Neuronal stem cell (in vitro differentiated cells): ENCODE measurements around the gene RNF144A.

Experiments used
- DNase-seq: peaks from one replicate; pipeline ENCODE4 v3.0.0-alpha.2; 2013; ENCODE audit warnings: low spot score
- H2AFZ ChIP-seq: one replicate; pipeline ENCODE4 v1.6.1; 2013; ENCODE audit warnings: mild to moderate bottlenecking, low read length, inconsistent platforms
- H2AK5ac ChIP-seq: 2 replicates; pipeline ENCODE4 v1.6.1; 2013; ENCODE audit warnings: low read depth, mild to moderate bottlenecking, inconsistent platforms, low read length, moderate library complexity, mixed read lengths
- H2BK120ac ChIP-seq: 2 replicates; pipeline ENCODE4 v1.6.1; 2013; ENCODE audit warnings: low read depth, mild to moderate bottlenecking, inconsistent platforms, low read length, moderate library complexity, mixed read lengths
- H2BK12ac ChIP-seq: one replicate; pipeline ENCODE4 v1.6.1; 2013; ENCODE audit warnings: low read length, inconsistent platforms
- H2BK15ac ChIP-seq: 2 replicates; pipeline ENCODE4 v1.6.1; 2013; ENCODE audit warnings: mild to moderate bottlenecking, low read length, inconsistent platforms, mixed read lengths
- H2BK5ac ChIP-seq: one replicate; pipeline ENCODE4 v1.6.1; 2013; ENCODE audit warnings: inconsistent platforms, mild to moderate bottlenecking, low read length, moderate library complexity
- H3K14ac ChIP-seq: one replicate; pipeline ENCODE4 v1.6.1; 2013; ENCODE audit warnings: low read length, inconsistent platforms
- H3K18ac ChIP-seq: 2 replicates; pipeline ENCODE4 v1.6.1; 2013; ENCODE audit warnings: low read length, inconsistent platforms
- H3K23ac ChIP-seq: 2 replicates; pipeline ENCODE4 v1.6.1; 2013; ENCODE audit warnings: low read depth, mild to moderate bottlenecking, mixed read lengths, low read length, inconsistent platforms; ENCODE audit not compliant: poor library complexity
- H3K27ac ChIP-seq: replicated peaks from 3 replicates; pipeline ENCODE4 v1.5.1; 2013; ENCODE audit warnings: low read length, inconsistent platforms
- H3K27me3 ChIP-seq, 3 experiments: 2 replicates each; pipeline ENCODE4 v1.6.1; 2013; ENCODE audit warnings: low read length in 3 of 3, mild to moderate bottlenecking in 2 of 3, inconsistent platforms in 1 of 3, low read depth in 1 of 3, mixed read lengths in 1 of 3, moderate library complexity in 1 of 3; ENCODE audit not compliant: control insufficient read depth in 3 of 3, insufficient read depth in 3 of 3
- H3K36me3 ChIP-seq, 2 donors: replicated peaks in 1 of 2; 2 replicates each; pipeline ENCODE4 v1.6.1; 2013; ENCODE audit warnings: low read length in 2 of 2; ENCODE audit not compliant: control insufficient read depth in 2 of 2, insufficient read depth in 2 of 2
- H3K4ac ChIP-seq: 2 replicates; pipeline ENCODE4 v1.6.1; 2013; ENCODE audit warnings: inconsistent platforms, mild to moderate bottlenecking, low read length, moderate library complexity
- H3K4me1 ChIP-seq, 2 donors: 1 replicate in 1 of 2; 2 replicates in 1 of 2; pipeline ENCODE4 v1.6.1; 2013; ENCODE audit warnings: low read length in 2 of 2, low read depth in 1 of 2; ENCODE audit not compliant: control insufficient read depth in 2 of 2, insufficient read depth in 1 of 2
- H3K4me2 ChIP-seq: one replicate; pipeline ENCODE4 v1.6.1; 2013; ENCODE audit warnings: mild to moderate bottlenecking, low read length, inconsistent platforms; ENCODE audit not compliant: insufficient read depth, poor library complexity, severe bottlenecking
- H3K4me3 ChIP-seq, 2 donors: 2 replicates each; pipeline ENCODE4 v1.5.1; 2013; ENCODE audit warnings: low read length in 2 of 2, mild to moderate bottlenecking in 2 of 2, inconsistent platforms in 1 of 2, moderate library complexity in 1 of 2
- H3K79me1 ChIP-seq: one replicate; pipeline ENCODE4 v1.6.1; 2013; ENCODE audit warnings: low read depth, mild to moderate bottlenecking, inconsistent platforms, low read length, moderate library complexity
- H3K9ac ChIP-seq: one replicate; pipeline ENCODE4 v1.6.1; 2013; ENCODE audit warnings: mild to moderate bottlenecking, low read depth, low read length, inconsistent platforms; ENCODE audit not compliant: poor library complexity
- H3K9me3 ChIP-seq, 2 donors: replicated peaks in 1 of 2; 2 replicates each; pipeline versions ENCODE3 to v1.6.1; 2013; ENCODE audit warnings: low read length in 2 of 2, mild to moderate bottlenecking in 2 of 2, inconsistent platforms in 1 of 2, low read depth in 1 of 2, mixed read lengths in 1 of 2, moderate library complexity in 1 of 2; ENCODE audit not compliant: control insufficient read depth in 2 of 2, insufficient read depth in 1 of 2
- H4K8ac ChIP-seq: one replicate; pipeline ENCODE4 v1.6.1; 2013; ENCODE audit warnings: low read depth, mild to moderate bottlenecking, inconsistent platforms, low read length, moderate library complexity
- H4K91ac ChIP-seq: one replicate; pipeline ENCODE4 v1.6.1; 2013; ENCODE audit warnings: low read length, low read depth, mild to moderate bottlenecking, inconsistent platforms; ENCODE audit not compliant: poor library complexity
- WGBS, 2 donors: extraction: QIAGEN DNeasy Blood & Tissue Kit; methylation state at CpG; one replicate each; pipeline ENCODE4 v1.1.7; 2013; ENCODE audit warnings: missing lambda C conversion rate in 2 of 2, mixed read lengths in 1 of 2; ENCODE audit not compliant: insufficient read length in 2 of 2, insufficient replicate concordance in 1 of 2; ENCODE audit errors: extremely low coverage in 2 of 2; 5-methylcytosine and 5-hydroxymethylcytosine counted together

Gene RNF144A

DNA sequence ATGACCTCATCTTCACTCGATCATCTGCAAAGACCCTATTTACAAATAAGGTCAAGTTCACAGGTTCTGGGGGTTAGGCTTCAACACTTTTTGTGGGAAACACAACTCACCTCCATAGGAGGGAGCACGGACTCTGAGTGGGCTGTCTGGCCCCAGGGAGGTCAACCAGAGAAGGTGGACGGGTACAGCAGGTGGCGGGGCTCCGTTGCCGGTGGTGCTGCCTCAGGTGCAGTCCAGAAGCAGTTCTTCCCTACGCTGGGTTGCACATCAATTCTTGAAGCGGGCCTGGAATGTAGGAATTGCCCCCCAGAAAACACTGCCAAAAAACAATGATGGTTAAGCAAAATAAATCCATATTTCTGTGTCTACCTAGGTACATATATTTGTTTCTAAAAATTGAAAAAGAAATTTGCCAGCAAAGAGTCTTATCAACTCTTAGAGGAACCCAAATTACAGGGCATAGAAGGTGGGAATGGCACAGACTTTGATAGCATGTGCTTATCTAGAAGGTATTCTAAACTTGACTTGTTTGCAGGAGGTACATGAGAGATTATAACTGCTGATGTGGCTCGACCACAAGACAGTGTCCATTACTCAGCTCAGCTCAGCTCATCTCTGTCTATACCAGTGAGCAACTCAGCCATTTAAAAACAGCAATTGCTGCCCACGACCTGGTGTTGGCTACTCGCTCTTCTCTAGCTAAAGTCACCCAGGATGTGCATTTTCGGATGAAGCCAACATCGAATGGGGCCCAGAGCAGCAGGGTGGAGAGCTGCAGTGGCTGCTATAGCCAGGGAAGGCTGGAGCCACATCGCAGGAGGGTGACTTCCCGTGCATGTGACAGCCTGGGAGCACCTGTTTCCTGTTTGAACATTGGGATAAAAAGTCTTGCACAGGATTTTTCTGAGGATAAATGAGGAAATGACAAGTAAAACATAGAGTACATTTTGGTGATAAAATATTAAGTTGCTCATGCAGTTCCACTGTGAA is 128.7 kb downstream of the RNF144A start:
- Histone ChIP-seq H3K4ac (no peak overlapping the region), H3K23ac (no peak overlapping the region), H4K91ac (no peak overlapping the region), H3K4me2 (no peak overlapping the region), H3K9ac (no peak overlapping the region), H4K8ac (no peak overlapping the region), H2BK5ac (no peak overlapping the region), H3K14ac (no peak overlapping the region), H2AFZ (no peak overlapping the region), H3K4me1 (no peaks in the 10 kb centered on the region), H3K18ac (no peak overlapping the region), H2AK5ac (no peak overlapping the region), H3K27me3 (no peaks in the 10 kb centered on the region), H3K36me3 (peaks cover 15 to 62% of the 10 kb centered on the region in 2 donors), H3K9me3 (peaks cover 0 to 2% of the 10 kb centered on the region in 2 donors), H2BK12ac (no peak overlapping the region), H2BK15ac (no peak overlapping the region), H3K4me3 (peak overlapping the region in 1 of 2 donors; percentile 12), H2BK120ac (no peak overlapping the region), H3K27ac (no peak overlapping the region), H3K79me1 (no peaks in the 10 kb centered on the region)
- DNase-seq: no peak
- WGBS, 2 donors: no CpG with 5 or more reads among the region's 15 CpGs

DNA sequence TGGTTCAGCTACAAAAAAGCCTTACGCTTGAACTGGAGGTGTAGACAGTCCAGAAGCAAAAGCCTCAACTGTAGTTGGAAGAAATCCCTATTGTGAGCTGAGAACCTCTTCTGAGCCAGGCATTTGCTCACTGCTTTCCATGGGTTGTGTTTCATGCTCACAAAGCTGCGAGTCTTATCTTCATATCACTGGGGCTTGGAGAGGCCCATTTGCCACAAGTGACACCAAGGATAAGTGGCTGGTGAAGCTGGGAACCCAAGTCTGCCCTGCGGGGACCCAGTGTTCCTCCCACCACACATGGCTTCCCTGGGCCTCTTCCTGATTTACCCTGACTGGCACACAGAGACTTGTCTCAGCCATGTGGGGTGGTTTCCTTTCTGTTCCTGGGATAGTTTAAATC is 130.4 kb downstream of the RNF144A start:
- Histone ChIP-seq H3K9me3 (peaks cover 0 to 2% of the 10 kb centered on the region in 2 donors), H3K27ac (no peak overlapping the region), H3K36me3 (peaks cover 9 to 44% of the 10 kb centered on the region in 2 donors), H3K4me3 (no peak overlapping the region), H2AFZ (no peak overlapping the region), H3K18ac (no peak overlapping the region), H3K27me3 (no peaks in the 10 kb centered on the region), H3K14ac (no peak overlapping the region), H2AK5ac (no peak overlapping the region), H2BK15ac (no peak overlapping the region), H2BK5ac (no peak overlapping the region), H4K91ac (no peak overlapping the region), H2BK12ac (no peak overlapping the region), H3K4ac (no peak overlapping the region), H2BK120ac (no peak overlapping the region), H3K23ac (no peak overlapping the region), H3K9ac (no peak overlapping the region), H3K4me1 (no peaks in the 10 kb centered on the region), H3K79me1 (no peaks in the 10 kb centered on the region), H4K8ac (no peak overlapping the region), H3K4me2 (no peak overlapping the region)
- no peak for DNase-seq
- no CpG with 5 or more reads among the region's 3 CpGs for WGBS, 2 donors

DNA sequence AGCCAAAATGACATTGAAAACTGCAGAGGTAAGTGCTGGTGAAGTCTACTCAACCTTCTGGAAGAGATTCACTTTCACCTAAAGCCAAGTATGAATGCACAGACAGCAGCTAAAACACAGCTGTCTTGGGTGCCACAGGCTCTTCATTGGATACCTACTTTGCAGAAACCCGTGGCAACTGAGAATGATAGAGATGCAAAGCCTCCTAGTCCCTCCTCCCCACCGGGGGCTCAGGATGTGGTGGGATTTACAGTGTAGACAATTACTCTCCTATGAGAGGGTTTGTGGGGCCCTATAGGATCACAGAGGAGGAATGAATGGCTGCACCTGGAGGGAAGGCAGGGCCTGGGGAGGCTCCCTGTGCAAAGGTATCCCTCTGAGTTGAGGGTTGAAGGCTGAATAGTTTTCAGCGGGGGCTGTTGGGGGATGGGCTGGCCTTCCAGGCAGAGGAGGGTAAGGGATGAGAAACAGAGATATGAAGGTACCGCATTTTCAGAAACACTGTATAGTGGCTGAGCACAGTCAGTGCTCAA is 131.6 kb downstream of the RNF144A start:
- peaks cover 0 to 2% of the 10 kb centered on the region in 2 donors for H3K9me3 ChIP-seq
- H4K91ac ChIP-seq: no peak overlapping the region
- H2BK120ac ChIP-seq: no peak overlapping the region
- no peak overlapping the region for H3K23ac ChIP-seq
- H3K4ac ChIP-seq: no peak overlapping the region
- no peak overlapping the region for H3K18ac ChIP-seq
- H2BK5ac ChIP-seq: no peak overlapping the region
- peaks cover 9 to 40% of the 10 kb centered on the region in 2 donors for H3K36me3 ChIP-seq
- no peak overlapping the region for H2BK15ac ChIP-seq
- no peaks in the 10 kb centered on the region for H3K79me1 ChIP-seq
- no peak overlapping the region for H2BK12ac ChIP-seq
- DNase-seq: no peak
- H3K14ac ChIP-seq: no peak overlapping the region
- no peak overlapping the region for H3K9ac ChIP-seq
- no peak overlapping the region for H4K8ac ChIP-seq
- H3K4me1 ChIP-seq: peaks cover 0 to 1% of the 10 kb centered on the region in 2 donors
- H3K27me3 ChIP-seq: no peaks in the 10 kb centered on the region
- H2AFZ ChIP-seq: no peak overlapping the region
- no peak overlapping the region for H2AK5ac ChIP-seq
- WGBS, 2 donors: no CpG with 5 or more reads among the region's 4 CpGs
- H3K27ac ChIP-seq: no peak overlapping the region
- no peak overlapping the region for H3K4me2 ChIP-seq
- H3K4me3 ChIP-seq: no peak overlapping the region

DNA sequence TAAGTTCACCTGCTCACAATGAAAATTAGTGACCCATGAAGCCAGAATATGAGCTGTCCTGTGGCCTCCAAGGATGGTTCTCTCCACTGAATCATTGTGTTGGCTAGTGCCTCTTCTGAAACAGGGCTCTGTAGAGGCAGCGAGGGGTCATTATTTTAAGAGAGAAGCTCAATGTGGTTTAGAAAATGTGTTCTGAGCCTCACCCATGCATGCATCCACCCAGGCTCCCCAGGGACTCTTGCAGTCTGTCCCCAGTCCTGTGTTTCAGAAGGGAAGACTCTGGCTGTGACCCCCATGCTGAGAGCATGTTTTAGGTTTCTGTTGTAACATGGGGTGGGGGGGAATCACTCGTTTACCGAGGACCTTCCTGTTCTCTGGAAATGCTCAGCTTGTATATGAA is 135.2 kb downstream of the RNF144A start:
- no peak overlapping the region for H3K4ac ChIP-seq
- H3K4me3 ChIP-seq: no peak overlapping the region
- no peak overlapping the region for H3K9ac ChIP-seq
- H2BK15ac ChIP-seq: no peak overlapping the region
- H4K91ac ChIP-seq: no peak overlapping the region
- H3K27ac ChIP-seq: no peak overlapping the region
- H2BK12ac ChIP-seq: no peak overlapping the region
- no CpG with 5 or more reads among the region's 3 CpGs for WGBS, 2 donors
- H3K14ac ChIP-seq: no peak overlapping the region
- no peaks in the 10 kb centered on the region for H3K27me3 ChIP-seq
- peaks cover 0 to 2% of the 10 kb centered on the region in 2 donors for H3K4me1 ChIP-seq
- peaks cover 0 to 9% of the 10 kb centered on the region in 2 donors for H3K36me3 ChIP-seq
- H4K8ac ChIP-seq: no peak overlapping the region
- H3K18ac ChIP-seq: no peak overlapping the region
- H2BK5ac ChIP-seq: no peak overlapping the region
- no peak overlapping the region for H3K23ac ChIP-seq
- H3K79me1 ChIP-seq: no peaks in the 10 kb centered on the region
- H2BK120ac ChIP-seq: no peak overlapping the region
- H2AK5ac ChIP-seq: no peak overlapping the region
- H3K9me3 ChIP-seq: peaks cover 0 to 2% of the 10 kb centered on the region in 2 donors
- H3K4me2 ChIP-seq: no peak overlapping the region
- no peak overlapping the region for H2AFZ ChIP-seq
- DNase-seq: no peak
